ENCODE data around the gene COL5A1.

GRCh38 chr9:134617836-134618162, 23.8 kb upstream of the COL5A1 start:
- TF ChIP-seq YY1 (IDR thresholded peaks at IDR 0.05; ENCODE audit: insufficient read depth, insufficient read length) (no peak), SUZ12 (IDR thresholded peaks at IDR 0.05; ENCODE audit: extremely low read depth, insufficient read depth, insufficient read length) (no peak)
